Activated naive CD4-positive, alpha-beta T cell treated with anti-CD3 and anti-CD28 coated beads, Interleukin-2, amount 50 U/mL, for 24 hours (primary cell): ENCODE measurements around the gene GPC6.
A peak's percentile ranks its signal among the peaks of the same experiment; 100 is the strongest.

Experiments used
- H3K27ac Mint-ChIP-seq: one replicate; pipeline ENCODE4 v1.8.0; 2021; ENCODE audit warnings: mild to moderate bottlenecking, mixed read lengths
- H3K27me3 Mint-ChIP-seq: one replicate; pipeline ENCODE4 v1.8.0; 2021; ENCODE audit warnings: mixed read lengths
- H3K36me3 Mint-ChIP-seq: one replicate; pipeline ENCODE4 v1.8.0; 2021; ENCODE audit warnings: mixed read lengths
- H3K4me1 Mint-ChIP-seq: one replicate; pipeline ENCODE4 v1.8.0; 2021; ENCODE audit warnings: mixed read lengths
- H3K4me3 Mint-ChIP-seq: one replicate; pipeline ENCODE4 v1.8.0; 2021; ENCODE audit warnings: mild to moderate bottlenecking, mixed read lengths
- H3K9me3 Mint-ChIP-seq: one replicate; pipeline ENCODE4 v1.8.0; 2021; ENCODE audit warnings: mixed read lengths

GPC6 gene

DNA sequence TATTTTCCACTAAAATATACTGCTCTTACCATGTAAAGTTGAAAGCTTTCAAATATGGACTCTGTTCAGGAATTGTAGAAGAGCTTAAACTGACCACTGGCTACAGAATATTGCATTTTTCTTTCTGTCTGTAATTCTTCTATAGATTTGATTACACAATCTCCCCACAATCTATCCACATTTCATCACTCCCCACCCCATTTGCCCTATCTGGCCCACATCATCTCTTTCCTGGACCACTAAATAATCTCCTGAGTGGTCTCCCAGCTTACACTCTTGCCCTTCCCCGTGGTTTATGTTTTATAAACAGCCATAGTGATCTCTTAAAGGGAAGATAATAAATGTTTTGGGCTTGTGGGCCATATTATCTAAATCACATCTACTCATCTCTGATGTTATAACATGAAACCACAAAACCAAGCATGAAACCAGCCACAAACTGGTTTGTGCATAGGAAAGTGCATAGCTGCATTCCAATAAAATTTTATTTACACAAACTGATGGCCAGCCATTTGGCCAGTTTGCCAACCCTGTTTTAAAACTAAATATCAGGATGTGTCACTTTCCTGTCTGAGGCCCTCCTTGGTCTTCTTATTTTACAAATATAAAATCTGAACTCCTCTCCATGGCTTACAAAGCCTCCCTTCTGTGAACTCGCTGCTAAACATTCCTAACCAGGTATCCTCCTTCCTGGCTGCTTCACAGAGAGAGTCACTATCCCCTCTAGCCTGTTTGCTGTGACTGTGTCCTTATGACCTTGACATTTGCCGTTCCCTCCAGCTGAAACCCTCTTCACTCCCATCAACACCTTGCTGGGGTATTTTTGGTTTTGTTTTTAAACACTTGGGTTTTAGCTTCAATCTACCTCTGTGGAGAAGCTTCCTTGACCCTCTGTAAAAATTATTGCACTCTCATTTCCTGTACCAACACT is 500.9 kb downstream of the GPC6 start:
- Mint-ChIP-seq H3K4me3 (no peak overlapping the region), H3K27ac (peak overlapping the region; percentile 3)

DNA sequence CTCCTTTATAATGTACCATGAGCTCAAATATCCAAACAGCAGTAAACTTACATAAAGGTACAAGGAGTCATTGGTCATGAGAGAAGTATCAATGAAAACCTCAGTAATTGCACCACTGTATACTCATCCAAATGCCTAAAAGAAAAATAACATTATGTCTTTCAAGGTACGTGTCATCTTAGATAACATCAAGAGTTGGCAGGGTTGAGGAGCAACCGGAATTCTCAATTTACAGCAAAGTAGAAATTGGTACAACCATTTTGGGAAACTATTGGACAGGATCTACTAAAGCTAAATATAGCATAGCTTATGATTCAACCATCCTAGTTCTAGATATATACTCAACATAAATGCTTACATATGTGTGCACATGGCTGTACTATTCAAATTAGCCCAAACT is 502.8 kb downstream of the GPC6 start:
- H3K4me3 Mint-ChIP-seq = no peak overlapping the region
- no peaks in the 10 kb centered on the region for H3K9me3 Mint-ChIP-seq
- no peaks in the 10 kb centered on the region for H3K4me1 Mint-ChIP-seq
- no peaks in the 10 kb centered on the region for H3K36me3 Mint-ChIP-seq
- H3K27ac Mint-ChIP-seq = no peak overlapping the region
- peaks cover 2% of the 10 kb centered on the region for H3K27me3 Mint-ChIP-seq

More for the DNA sequence above, 500.9 kb downstream of the GPC6 start:
- no peaks in the 10 kb centered on the region for H3K4me1 Mint-ChIP-seq
- no peaks in the 10 kb centered on the region for H3K9me3 Mint-ChIP-seq
- no peaks in the 10 kb centered on the region for H3K36me3 Mint-ChIP-seq
- H3K27me3 Mint-ChIP-seq = peaks cover 2% of the 10 kb centered on the region

DNA sequence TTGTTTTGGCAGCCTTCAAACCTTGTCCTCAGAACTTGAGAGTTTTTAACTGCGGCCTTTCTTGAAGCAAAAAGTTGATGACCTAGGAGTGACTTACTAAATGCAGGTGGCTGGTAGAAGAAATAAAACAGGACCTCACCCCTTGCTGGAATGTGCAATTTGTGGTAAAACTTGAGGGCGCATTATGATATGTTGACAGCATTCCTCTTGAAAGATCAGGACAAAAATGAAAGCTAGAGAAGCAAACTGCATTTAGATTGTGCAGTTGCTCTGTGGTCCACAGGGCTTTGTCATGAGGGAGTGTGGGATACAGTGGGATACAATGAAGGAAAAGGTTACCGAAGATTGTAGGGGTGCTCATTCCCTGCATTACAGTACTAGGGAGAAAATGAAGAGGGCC is 504.2 kb downstream of the GPC6 start:
- Mint-ChIP-seq H3K4me3 (no peak overlapping the region), H3K36me3 (no peaks in the 10 kb centered on the region), H3K27ac (no peak overlapping the region), H3K4me1 (no peaks in the 10 kb centered on the region), H3K9me3 (no peaks in the 10 kb centered on the region), H3K27me3 (no peaks in the 10 kb centered on the region)

DNA sequence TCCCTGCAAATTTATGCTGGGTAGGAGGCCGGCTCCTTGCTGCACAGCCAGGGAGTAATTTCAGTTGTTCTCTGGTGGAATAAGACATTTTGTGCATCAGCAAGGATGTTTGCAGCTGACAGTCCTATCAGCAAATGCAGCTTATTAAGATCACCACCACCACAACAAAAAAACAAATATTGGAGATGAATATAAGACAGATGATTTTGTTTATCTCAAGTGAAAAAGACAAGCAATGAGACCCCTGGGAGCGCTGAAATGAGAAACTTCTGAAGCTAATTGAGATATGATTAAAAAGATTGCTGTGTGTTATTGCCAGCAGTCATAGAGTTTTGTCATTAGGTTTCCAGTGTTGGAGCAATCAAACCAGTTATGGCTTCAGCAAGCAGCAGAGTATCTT is 505.6 kb downstream of the GPC6 start:
- Mint-ChIP-seq H3K9me3 (no peaks in the 10 kb centered on the region), H3K4me3 (no peak overlapping the region), H3K36me3 (no peaks in the 10 kb centered on the region)

DNA sequence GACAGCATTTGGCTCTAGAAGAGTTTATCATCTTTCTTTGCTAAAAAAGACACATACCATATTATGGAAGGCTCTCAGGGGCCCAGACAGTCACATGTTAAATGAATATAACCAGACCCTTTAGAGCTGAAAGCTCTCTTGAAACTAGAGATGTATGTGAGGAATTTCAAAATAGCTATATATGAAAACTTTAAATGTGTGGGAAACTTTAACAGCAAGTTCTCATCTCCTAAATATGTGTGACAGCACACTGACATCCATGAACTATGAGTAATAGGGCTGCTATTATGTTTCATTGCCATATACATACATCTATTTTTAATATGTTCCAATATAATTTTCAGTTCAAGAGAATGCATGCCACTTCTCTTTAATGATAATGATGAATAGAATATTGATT is 509.5 kb downstream of the GPC6 start:
- no peaks in the 10 kb centered on the region for H3K27me3 Mint-ChIP-seq
- no peak overlapping the region for H3K27ac Mint-ChIP-seq
- H3K36me3 Mint-ChIP-seq = no peaks in the 10 kb centered on the region
- no peaks in the 10 kb centered on the region for H3K9me3 Mint-ChIP-seq
- no peak overlapping the region for H3K4me3 Mint-ChIP-seq
- H3K4me1 Mint-ChIP-seq = no peaks in the 10 kb centered on the region

More for the DNA sequence above, 505.6 kb downstream of the GPC6 start:
- Mint-ChIP-seq H3K4me1 (no peaks in the 10 kb centered on the region), H3K27me3 (no peaks in the 10 kb centered on the region), H3K27ac (no peak overlapping the region)

DNA sequence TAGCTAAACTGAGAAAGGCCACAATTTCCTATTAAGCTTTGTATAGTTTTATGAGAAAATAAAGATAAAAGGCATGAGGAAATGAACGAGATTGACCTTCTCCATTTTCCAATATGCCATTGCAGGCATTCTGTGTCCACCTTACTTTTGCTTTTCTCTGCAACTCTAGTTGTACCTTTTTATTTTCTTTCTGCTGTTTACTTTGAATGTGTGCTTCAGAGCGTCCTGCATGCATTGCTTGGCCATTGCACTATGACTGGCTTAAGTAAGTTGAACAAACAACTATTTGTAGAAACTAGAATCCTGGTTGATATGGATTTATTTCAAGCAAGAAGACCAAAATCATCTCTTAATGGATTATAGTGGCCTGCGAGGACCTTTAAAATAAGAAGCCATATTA is 510.3 kb downstream of the GPC6 start:
- Mint-ChIP-seq H3K4me3 (no peak overlapping the region), H3K36me3 (no peaks in the 10 kb centered on the region), H3K27ac (no peak overlapping the region), H3K9me3 (no peaks in the 10 kb centered on the region), H3K4me1 (no peaks in the 10 kb centered on the region), H3K27me3 (no peaks in the 10 kb centered on the region)

DNA sequence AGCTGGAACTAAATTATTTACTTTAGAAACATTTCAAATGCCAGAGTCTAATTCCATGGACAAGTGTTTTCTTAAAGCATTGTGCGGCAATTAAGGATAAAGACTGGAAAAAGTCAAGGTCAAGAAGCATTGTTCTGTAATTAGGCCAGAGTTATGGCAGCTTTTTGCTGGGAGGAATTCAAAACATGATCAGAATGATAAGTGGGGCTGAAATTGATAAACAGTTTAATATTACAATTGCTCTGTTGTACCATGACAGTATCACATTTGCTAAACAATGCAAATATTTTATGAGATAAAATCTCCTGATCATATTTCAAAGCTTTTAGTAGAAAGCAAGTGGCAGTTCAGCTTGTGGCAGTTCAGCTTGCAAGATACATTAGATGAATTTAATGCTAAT is 513.7 kb downstream of the GPC6 start:
- H3K4me3 Mint-ChIP-seq = no peak overlapping the region
- H3K27me3 Mint-ChIP-seq = peaks cover 2% of the 10 kb centered on the region
- no peaks in the 10 kb centered on the region for H3K9me3 Mint-ChIP-seq
- no peaks in the 10 kb centered on the region for H3K4me1 Mint-ChIP-seq
- H3K27ac Mint-ChIP-seq = no peak overlapping the region
- H3K36me3 Mint-ChIP-seq = no peaks in the 10 kb centered on the region

DNA sequence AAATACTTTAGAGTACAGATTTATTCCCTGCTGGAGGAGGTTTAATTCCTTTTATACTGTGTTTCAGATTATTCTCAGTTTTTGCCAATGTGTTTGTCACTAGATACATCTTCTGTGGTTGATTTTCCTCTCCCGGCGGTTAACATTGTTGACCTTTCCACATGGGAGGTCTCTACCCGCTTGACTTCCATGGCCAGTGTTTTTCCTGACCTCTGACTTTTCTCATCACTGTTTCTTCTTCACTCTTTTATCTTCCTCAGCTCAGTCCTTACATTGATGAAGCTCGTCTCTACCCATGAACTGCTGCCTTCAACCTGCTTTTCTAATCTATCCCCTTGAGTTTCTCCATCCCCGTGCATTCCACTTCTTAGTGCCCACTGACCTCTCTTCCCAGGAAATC is 517.4 kb downstream of the GPC6 start:
- Mint-ChIP-seq H3K36me3 (no peaks in the 10 kb centered on the region), H3K4me1 (no peaks in the 10 kb centered on the region), H3K4me3 (no peak overlapping the region), H3K27me3 (peaks cover 3% of the 10 kb centered on the region), H3K27ac (no peak overlapping the region), H3K9me3 (peaks cover 5% of the 10 kb centered on the region)

DNA sequence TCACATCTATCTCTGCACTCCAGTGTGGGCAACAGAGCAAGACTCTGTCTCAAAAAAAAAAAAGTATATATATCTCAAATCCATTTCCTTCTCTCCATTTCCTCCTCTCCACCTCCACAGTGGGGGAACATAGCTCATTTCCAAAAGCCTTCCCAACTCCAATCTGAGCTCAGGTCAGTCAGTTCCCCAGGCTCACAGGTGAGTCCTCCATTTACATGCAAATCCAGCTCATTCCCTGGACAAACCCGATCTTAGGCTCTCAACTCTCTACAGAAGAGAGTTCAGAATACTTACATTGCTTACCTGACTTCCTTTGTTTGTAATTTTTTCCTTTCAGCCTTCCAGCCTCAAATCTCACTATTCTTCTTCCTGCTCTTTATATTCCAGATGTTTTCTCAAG is 518.3 kb downstream of the GPC6 start:
- peaks cover 4% of the 10 kb centered on the region for H3K27me3 Mint-ChIP-seq

DNA sequence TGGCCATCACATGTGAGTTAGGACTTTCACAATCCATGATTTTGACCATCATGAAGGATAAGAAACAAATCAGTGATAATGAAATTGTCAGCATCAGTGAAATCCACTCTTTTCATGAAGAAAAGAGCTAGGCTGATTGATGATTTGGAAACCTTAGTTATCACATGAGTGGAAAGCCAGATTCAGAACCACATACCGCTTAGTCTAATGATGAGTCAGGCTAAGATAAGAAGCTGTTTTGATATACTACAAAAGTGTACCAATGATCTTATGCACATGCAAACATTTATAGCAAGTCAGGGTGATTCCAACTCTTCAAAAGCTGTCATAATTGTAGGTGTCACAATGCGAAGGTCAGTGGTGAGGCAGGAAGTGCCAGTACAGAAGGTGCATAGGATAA is 519.3 kb downstream of the GPC6 start:
- H3K4me1 Mint-ChIP-seq = no peaks in the 10 kb centered on the region
- peaks cover 5% of the 10 kb centered on the region for H3K9me3 Mint-ChIP-seq
- no peak overlapping the region for H3K4me3 Mint-ChIP-seq
- no peak overlapping the region for H3K27ac Mint-ChIP-seq
- no peaks in the 10 kb centered on the region for H3K36me3 Mint-ChIP-seq
- peaks cover 5% of the 10 kb centered on the region for H3K27me3 Mint-ChIP-seq

More for the DNA sequence above, 518.3 kb downstream of the GPC6 start:
- Mint-ChIP-seq H3K27ac (no peak overlapping the region), H3K9me3 (peaks cover 5% of the 10 kb centered on the region), H3K36me3 (no peaks in the 10 kb centered on the region), H3K4me1 (no peaks in the 10 kb centered on the region), H3K4me3 (no peak overlapping the region)

DNA sequence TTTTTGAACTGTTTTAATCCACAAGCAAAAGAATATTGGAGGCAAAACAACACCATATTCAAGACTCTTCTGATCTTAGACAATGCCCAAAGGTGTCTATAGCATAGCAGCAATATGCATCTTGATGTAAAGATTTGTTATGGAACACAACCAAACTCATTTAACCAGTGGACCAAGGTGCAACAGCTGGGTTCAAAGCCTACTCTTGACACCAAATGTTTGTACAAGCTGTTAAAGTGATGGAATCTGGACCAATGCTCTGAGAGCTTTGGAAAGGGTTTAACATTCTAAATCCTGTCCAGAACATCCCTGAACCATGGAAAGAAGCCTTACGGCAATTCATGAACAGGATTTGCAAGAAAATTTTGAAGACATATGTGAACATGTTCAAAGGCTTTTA is 520.0 kb downstream of the GPC6 start:
- Mint-ChIP-seq H3K27me3 (peaks cover 5% of the 10 kb centered on the region), H3K4me3 (no peak overlapping the region), H3K27ac (no peak overlapping the region), H3K9me3 (peaks cover 5% of the 10 kb centered on the region), H3K4me1 (no peaks in the 10 kb centered on the region), H3K36me3 (no peaks in the 10 kb centered on the region)

DNA sequence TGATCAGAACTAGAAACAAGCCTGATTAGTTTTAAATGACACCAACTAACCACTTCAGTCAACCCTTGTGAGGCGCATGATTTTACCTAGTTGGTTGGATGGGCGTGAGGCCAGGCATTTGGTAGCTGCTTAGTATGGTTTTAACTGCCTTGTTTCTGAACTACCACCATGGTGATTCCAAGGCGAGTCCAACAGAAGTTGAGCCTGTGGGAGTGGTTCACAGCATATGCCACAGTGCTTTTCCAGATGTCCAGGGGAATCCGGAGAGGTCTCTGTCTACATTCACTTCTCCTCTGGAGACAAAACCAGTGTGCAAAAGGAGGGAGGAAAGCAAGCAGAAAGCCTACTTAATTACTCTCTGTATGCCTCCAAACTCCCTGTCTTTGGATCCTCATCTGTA is 524.1 kb downstream of the GPC6 start:
- H3K9me3 Mint-ChIP-seq = peaks cover 5% of the 10 kb centered on the region
- no peak overlapping the region for H3K27ac Mint-ChIP-seq
- no peaks in the 10 kb centered on the region for H3K36me3 Mint-ChIP-seq
- no peaks in the 10 kb centered on the region for H3K4me1 Mint-ChIP-seq
- H3K4me3 Mint-ChIP-seq = no peak overlapping the region
- H3K27me3 Mint-ChIP-seq = peaks cover 6% of the 10 kb centered on the region

DNA sequence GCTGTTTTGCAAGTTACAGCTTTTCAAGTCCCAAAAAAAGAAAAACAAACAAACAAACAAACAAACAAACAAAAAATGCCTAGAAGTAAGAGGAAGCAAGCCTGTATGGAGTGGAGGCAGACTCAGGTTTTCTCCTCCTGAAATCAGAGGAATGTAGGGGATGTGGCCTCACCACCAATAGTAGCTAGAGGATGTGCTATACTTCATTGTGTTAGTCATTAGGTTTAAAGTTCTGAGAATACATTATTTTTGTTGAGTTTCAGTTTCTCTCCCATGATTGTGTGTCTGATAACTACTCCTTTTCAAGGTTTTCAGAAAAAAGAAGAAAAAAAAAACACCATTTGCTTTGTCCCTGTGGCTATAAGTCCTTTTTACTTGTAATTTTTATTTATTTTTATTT is 524.5 kb downstream of the GPC6 start:
- H3K4me1 Mint-ChIP-seq = no peaks in the 10 kb centered on the region
- H3K36me3 Mint-ChIP-seq = no peaks in the 10 kb centered on the region
- H3K4me3 Mint-ChIP-seq = no peak overlapping the region
- peaks cover 5% of the 10 kb centered on the region for H3K9me3 Mint-ChIP-seq
- peaks cover 6% of the 10 kb centered on the region for H3K27me3 Mint-ChIP-seq
- H3K27ac Mint-ChIP-seq = no peak overlapping the region

DNA sequence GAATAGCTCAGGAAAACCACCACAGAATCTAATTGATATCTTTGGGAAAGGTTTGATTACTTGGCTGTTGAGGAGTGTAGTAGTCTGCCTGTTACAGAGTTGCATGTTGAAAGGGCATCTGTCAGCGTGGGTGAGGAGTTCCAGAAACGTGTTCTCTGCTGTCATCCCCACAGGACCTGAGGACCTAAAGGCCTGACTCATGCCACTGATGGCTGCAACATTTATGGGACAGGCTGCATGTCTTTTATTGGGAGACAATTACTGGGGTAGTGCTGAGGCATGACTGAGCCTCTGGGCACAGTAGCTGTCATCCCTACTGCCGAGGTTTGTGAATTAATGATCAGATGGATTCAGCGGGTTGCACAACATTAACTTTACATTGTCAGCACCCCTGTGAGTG is 525.9 kb downstream of the GPC6 start:
- Mint-ChIP-seq H3K4me1 (no peaks in the 10 kb centered on the region), H3K27ac (no peak overlapping the region), H3K4me3 (no peak overlapping the region), H3K36me3 (no peaks in the 10 kb centered on the region), H3K27me3 (peaks cover 6% of the 10 kb centered on the region), H3K9me3 (peaks cover 5% of the 10 kb centered on the region)

DNA sequence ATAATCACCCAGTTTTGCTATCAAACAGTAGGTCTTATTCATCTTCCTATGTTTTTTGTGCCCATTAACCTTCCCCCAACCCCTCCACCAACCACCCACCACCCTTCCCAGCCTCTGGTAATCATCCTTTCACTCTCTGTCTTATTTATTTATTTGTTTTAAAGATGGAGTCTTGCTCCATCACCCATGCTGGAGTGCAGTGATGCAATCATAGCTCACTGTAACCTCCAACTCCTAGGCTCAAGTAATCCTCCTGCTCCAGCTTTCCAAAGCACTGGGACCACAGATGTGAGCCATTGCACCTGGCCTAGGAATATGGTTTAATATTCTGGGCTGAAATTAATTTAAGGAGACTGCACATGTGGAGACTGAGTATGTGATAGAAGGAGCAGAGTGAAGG is 527.0 kb downstream of the GPC6 start:
- H3K27me3 Mint-ChIP-seq = peaks cover 5% of the 10 kb centered on the region
- H3K4me1 Mint-ChIP-seq = no peaks in the 10 kb centered on the region
- H3K36me3 Mint-ChIP-seq = no peaks in the 10 kb centered on the region
- no peak overlapping the region for H3K27ac Mint-ChIP-seq
- H3K4me3 Mint-ChIP-seq = no peak overlapping the region
- no peaks in the 10 kb centered on the region for H3K9me3 Mint-ChIP-seq

DNA sequence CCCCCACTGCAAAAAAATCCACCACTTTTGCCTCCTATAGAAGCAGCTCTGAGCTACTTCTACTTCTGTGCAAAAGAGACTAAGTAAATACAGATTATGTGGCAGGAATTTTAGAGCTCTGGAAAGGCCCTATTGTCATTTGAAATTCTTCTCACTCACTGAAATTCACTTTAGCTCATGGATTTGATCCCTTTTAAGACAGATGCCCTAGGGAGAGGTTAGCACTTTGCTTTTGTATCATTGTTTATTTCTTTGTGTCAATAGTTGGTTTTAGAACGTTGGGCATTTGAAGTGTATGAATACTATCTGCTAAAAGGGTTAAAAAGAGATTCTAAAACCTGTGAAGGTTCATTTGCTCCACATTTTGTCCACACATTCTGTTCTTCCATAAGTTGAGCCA is 528.7 kb downstream of the GPC6 start:
- no peak overlapping the region for H3K27ac Mint-ChIP-seq
- H3K4me1 Mint-ChIP-seq = no peaks in the 10 kb centered on the region
- no peaks in the 10 kb centered on the region for H3K9me3 Mint-ChIP-seq
- H3K36me3 Mint-ChIP-seq = no peaks in the 10 kb centered on the region
- no peak overlapping the region for H3K4me3 Mint-ChIP-seq
- H3K27me3 Mint-ChIP-seq = peaks cover 3% of the 10 kb centered on the region

DNA sequence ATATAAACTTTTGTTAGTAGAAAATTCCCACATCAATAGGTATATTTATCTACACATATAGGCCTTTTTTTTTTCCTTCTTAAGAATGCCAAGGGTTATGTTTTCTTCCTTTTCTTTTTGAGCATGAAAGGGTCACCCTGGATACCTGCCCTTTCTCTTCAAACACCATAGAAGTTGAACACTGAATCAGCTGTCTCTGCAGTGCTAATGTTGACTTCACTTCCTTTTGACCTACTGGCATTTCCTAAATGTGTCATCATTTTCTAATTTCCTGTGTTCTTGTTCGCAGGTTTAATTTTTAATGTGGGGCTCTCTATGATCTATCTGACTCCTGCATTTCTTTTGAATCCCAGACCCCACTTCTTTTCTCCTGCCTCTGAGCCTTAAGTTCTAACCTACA is 532.0 kb downstream of the GPC6 start:
- Mint-ChIP-seq H3K9me3 (peaks cover under 1% of the 10 kb centered on the region), H3K4me3 (no peak overlapping the region)

More for the DNA sequence above, 532.0 kb downstream of the GPC6 start:
- Mint-ChIP-seq H3K27ac (no peak overlapping the region), H3K36me3 (no peaks in the 10 kb centered on the region), H3K27me3 (no peaks in the 10 kb centered on the region), H3K4me1 (no peaks in the 10 kb centered on the region)
